GM12878 (cell line): Measurements from ENCODE around the gene VLDLR. TPM values are rescaled to one million over a fixed set of nuclear protein-coding genes. Genes with fewer than 3 reads are reported as not detected.

Experiments
- ATAC-seq: fragments of 200-7000 bp; cut with Tn5 transposase; 3 replicates; pipeline ENCODE4 v1.9.1; 2020; ENCODE audit warnings: mild to moderate bottlenecking, moderate library complexity
- BruUV-seq: library from RNA; stranded (reverse); fragments of 400-500 nt; replicated peaks from 2 replicates; lab custom pipeline; 2021; lab: Mats Ljungman, UMichigan
- CTCF ChIA-PET: fragments of 300-600 bp; sonication (Branson Sonifier 250); formaldehyde crosslinking; extraction: SDS; loops from one replicate; lab custom pipeline; 2021; ENCODE audit warnings: inconsistent platforms; lab: Yijun Ruan, JAX
- POLR2A ChIA-PET: fragments of 350-600 bp; formaldehyde crosslinking; extraction: SDS; loops from one replicate; lab custom pipeline; 2021; ENCODE audit warnings: inconsistent platforms; lab: Charles Lee
- RAD21 ChIA-PET: fragments of 300-600 bp; sonication (Branson Sonifier 250); formaldehyde crosslinking; loops from one replicate; lab custom pipeline; 2023; ENCODE audit warnings: antibody characterized with exemption; ENCODE audit not compliant: unreplicated experiment; lab: Charles Lee
- SMC1A ChIA-PET: fragments of 300-600 bp; sonication (Branson Sonifier 250); formaldehyde crosslinking; loops from one replicate; lab custom pipeline; 2023; ENCODE audit not compliant: unreplicated experiment, uncharacterized antibody; lab: Charles Lee
- DNase-seq: peaks from one replicate; pipeline ENCODE4 v3.0.0-alpha.2; 2011; ENCODE audit warnings: low read depth, low spot score
- FAIRE-seq: peaks from 3 replicates; lab custom pipeline; 2011; peaks lifted over from hg19 to GRCh38; lab: Jason Lieb, UNC
- H2AFZ ChIP-seq: 2 replicates; pipeline ENCODE4 v1.6.0; 2011; ENCODE audit warnings: low read depth, low read length, control low read depth; ENCODE audit not compliant: control insufficient read depth
- H3K27ac ChIP-seq: 2 replicates; pipeline ENCODE4 v1.5.1; 2011; ENCODE audit warnings: control low read depth; ENCODE audit not compliant: control insufficient read depth, insufficient read depth
- H3K27me3 ChIP-seq, 2 experiments: replicated peaks in 1 of 2; 2 replicates each; pipeline versions ENCODE4 v1.6.0 to v1.6.1; 2011; ENCODE audit warnings: low read length in 1 of 2; ENCODE audit not compliant: control insufficient read depth in 2 of 2, insufficient read depth in 2 of 2
- H3K36me3 ChIP-seq, 2 experiments: 2 replicates each; pipeline ENCODE4 v1.5.1; 2011; ENCODE audit warnings: low read length in 1 of 2; ENCODE audit not compliant: control insufficient read depth in 2 of 2, insufficient read depth in 2 of 2
- H3K4me1 ChIP-seq: 2 replicates; pipeline ENCODE4 v1.6.1; 2011; ENCODE audit warnings: mild to moderate bottlenecking, low read length, moderate library complexity, mixed read lengths; ENCODE audit not compliant: control insufficient read depth, insufficient read depth
- H3K4me2 ChIP-seq: 2 replicates; pipeline ENCODE4 v1.6.0; 2011; ENCODE audit warnings: control low read depth; ENCODE audit not compliant: control insufficient read depth, insufficient read depth
- H3K4me3 ChIP-seq: fragments of 200-600 bp; sonication (generic); 2 replicates; pipeline ENCODE4 v1.5.1; 2016
- H3K79me2 ChIP-seq: 2 replicates; pipeline ENCODE4 v1.6.0; 2011; ENCODE audit warnings: low read length; ENCODE audit not compliant: control insufficient read depth, insufficient read depth
- H3K9ac ChIP-seq: 2 replicates; pipeline ENCODE4 v1.8.0; 2011; ENCODE audit warnings: low read length, control low read depth, mixed read lengths; ENCODE audit not compliant: control insufficient read depth, insufficient read depth
- H3K9me3 ChIP-seq: replicated peaks from 3 replicates; pipeline ENCODE4 v1.5.1; 2011; ENCODE audit warnings: mild to moderate bottlenecking, low read length; ENCODE audit not compliant: control insufficient read depth, insufficient read depth
- H4K20me1 ChIP-seq: 2 replicates; pipeline ENCODE4 v1.6.0; 2011; ENCODE audit not compliant: control insufficient read depth, insufficient read depth
- CREM ChIP-seq: IDR thresholded peaks from 2 replicates; pipeline ENCODE4 v1.6.1; 2014; ENCODE audit warnings: antibody characterized with exemption, low read depth
- EED ChIP-seq: sonication (generic); IDR thresholded peaks from 2 replicates; pipeline ENCODE4 v1.6.1; 2016; ENCODE audit warnings: antibody characterized with exemption, low read depth
- HDGF ChIP-seq: fragments of 450-650 bp; IDR thresholded peaks from 2 replicates; pipeline ENCODE4 v1.6.1; 2016; ENCODE audit warnings: antibody characterized with exemption
- IKZF2 ChIP-seq, 2 experiments: fragments of 450-650 bp; IDR thresholded peaks; 2 replicates each; pipeline ENCODE4 v1.6.1; 2017; ENCODE audit warnings: mild to moderate bottlenecking in 2 of 2, moderate library complexity in 2 of 2
- JUNB ChIP-seq: IDR thresholded peaks from 2 replicates; pipeline ENCODE4 v1.6.1; 2016; ENCODE audit warnings: antibody characterized with exemption, mild to moderate bottlenecking
- MTA2 ChIP-seq: fragments of 450-650 bp; IDR thresholded peaks from 2 replicates; pipeline ENCODE4 v1.6.1; 2016; ENCODE audit warnings: low read depth, mild to moderate bottlenecking, moderate library complexity
- NFIC ChIP-seq: IDR thresholded peaks from 2 replicates; pipeline ENCODE4 v1.6.1; 2012; ENCODE audit warnings: low read depth, mild to moderate bottlenecking, inconsistent platforms, low read length, moderate library complexity
- NFYB ChIP-seq: IDR thresholded peaks from 2 replicates; pipeline ENCODE4 v1.6.1; 2011; ENCODE audit warnings: low read depth, mild to moderate bottlenecking, low read length, improper control_type of control experiment, moderate library complexity; ENCODE audit not compliant: insufficient read depth
- POU2F2 ChIP-seq: IDR thresholded peaks from 3 replicates; pipeline ENCODE4 v1.6.1; 2011; ENCODE audit warnings: low read depth, mild to moderate bottlenecking, low read length, borderline replicate concordance
- SP1 ChIP-seq: IDR thresholded peaks from one replicate; pipeline ENCODE4 v1.6.1; 2011; ENCODE audit warnings: low read depth, low read length
- TBL1XR1 ChIP-seq: IDR thresholded peaks from 2 replicates; pipeline ENCODE4 v1.6.1; 2012; ENCODE audit warnings: low read depth, low read length, improper control_type of control experiment
- ZNF687 ChIP-seq: fragments of 450-650 bp; IDR thresholded peaks from 2 replicates; pipeline ENCODE4 v1.6.1; 2017; ENCODE audit warnings: mild to moderate bottlenecking, moderate library complexity
- WGBS: methylation state at CpG from one replicate; pipeline ENCODE4 v1.1.6; 2016; ENCODE audit warnings: low lambda C conversion rate; ENCODE audit not compliant: insufficient replicate concordance, insufficient coverage; ENCODE audit errors: missing lambda C conversion rate; 5-methylcytosine and 5-hydroxymethylcytosine counted together
- in situ Hi-C: fragments of 300-500 bp; cut with MboI; formaldehyde crosslinking; loops from 9 replicates; pipeline ENCODE4 v1.14.3; 2018; ENCODE audit warnings: mixed read lengths
- intact Hi-C: fragments of 100-400 bp; cut with micrococcal nuclease; formaldehyde crosslinking; loops from one replicate; pipeline ENCODE4 v1.14.2; 2022; ENCODE audit not compliant: unreplicated experiment
- polyA plus RNA-seq, 11 experiments: library from polyadenylated mRNA; depleted of rRNA in 4 of 11; unstranded in 6 of 11; stranded (reverse) in 5 of 11; fragments of >200 nt; fragmentation: Nextera tagmentation in 4 of 11; fragmentation: Illumina TruSeq in 1 of 11; extraction: Ambion mirVana in 4 of 11; extraction: Trizol in 1 of 11; gene quantifications; 1 replicate in 1 of 11; 2 replicates in 10 of 11; pipeline versions ENCODE4 v1.2.1 to v1.2.3, GENCODE V29; 2011 to 2016; ENCODE audit warnings: inconsistent platforms in 2 of 11, missing spikeins in 2 of 11, low read depth in 1 of 11
- total RNA-seq, 4 experiments: library from RNA; depleted of rRNA in 3 of 4; stranded (reverse); fragments of >200 nt in 3 of 4; fragmentation: Illumina TruSeq in 1 of 4; extraction: Trizol in 1 of 4; gene quantifications; 2 replicates each; pipeline versions ENCODE4 v1.2.1 to v1.2.3, GENCODE V29; 2013 to 2021
- TF ChIP-seq, protein P1 (sequence below): fragments of 450-650 bp; IDR thresholded peaks from 2 replicates; pipeline ENCODE4 v1.6.1; 2016; ENCODE audit warnings: mild to moderate bottlenecking

The VLDLR gene
- total and polyA plus RNA-seq, 10 of the 15 experiments (the other 5 are each of a cell fraction or from before 2014, with no cell fraction given) = 0.14 to 5.9 (median 0.57) TPM

- peak; percentile 63 for ATAC-seq
- Histone ChIP-seq H3K4me1 (peaks cover 2% of the 10 kb centered on the region; the same call in 1 of the 2 replicates), H3K4me2 (no peak overlapping the region), H2AFZ (no peak overlapping the region; the same call in 1 of the 2 replicates), H3K9ac (no peak overlapping the region), H3K27ac (no peak overlapping the region), H4K20me1 (no peaks in the 10 kb centered on the region), H3K79me2 (no peaks in the 10 kb centered on the region), H3K4me3 (no peak overlapping the region), H3K9me3 (no peaks in the 10 kb centered on the region), H3K27me3 (peaks cover 0 to 11% of the 10 kb centered on the region in 2 experiments; a peak in 2 of 4 replicates), H3K36me3 (no peaks in the 10 kb centered on the region)
- peak; percentile 41 for DNase-seq
- no TSS peak for BruUV-seq
- ChIA-PET CTCF (interaction anchor here (0.8 to 0.9 kb wide), 2 partner anchors 11 to 14 kb away, joined by 3 to 4 read pairs; no protein-coding TSS in a partner anchor), SMC1A (interaction anchor here (1.0 to 1.7 kb wide), 5 partner anchors 13 to 151 kb away, joined by 3 to 10 read pairs (median 3); no protein-coding TSS in a partner anchor), RAD21 (interaction anchor here (1.3 to 2.3 kb wide), 2 partner anchors 14 to 151 kb away, joined by 4 to 9 read pairs; no protein-coding TSS in a partner anchor), POLR2A (interaction anchor here (0.5 to 1.3 kb wide), 4 partner anchors 9 to 911 kb away, joined by 3 read pairs; no protein-coding TSS in a partner anchor)
- intact Hi-C loops = no loop called here
- in situ Hi-C loops = no loop called here
- WGBS = 58% methylated on average over 4 of the region's 4 CpGs
- peak; percentile 68 for FAIRE-seq
- TF ChIP-seq CREM = peak; percentile 14; the same call in 1 of the 2 replicates
- 0 out of 2 replicates have a peak, but pooled peaks have one; percentile 49 for TF ChIP-seq ZNF687
- no peak for TF ChIP-seq HDGF
- no peak for TF ChIP-seq TBL1XR1
- TF ChIP-seq MTA2 = peak; percentile 70
- TF ChIP-seq EED = peak; percentile 45; the same call in 1 of the 2 replicates
- TF ChIP-seq, protein P1, sequence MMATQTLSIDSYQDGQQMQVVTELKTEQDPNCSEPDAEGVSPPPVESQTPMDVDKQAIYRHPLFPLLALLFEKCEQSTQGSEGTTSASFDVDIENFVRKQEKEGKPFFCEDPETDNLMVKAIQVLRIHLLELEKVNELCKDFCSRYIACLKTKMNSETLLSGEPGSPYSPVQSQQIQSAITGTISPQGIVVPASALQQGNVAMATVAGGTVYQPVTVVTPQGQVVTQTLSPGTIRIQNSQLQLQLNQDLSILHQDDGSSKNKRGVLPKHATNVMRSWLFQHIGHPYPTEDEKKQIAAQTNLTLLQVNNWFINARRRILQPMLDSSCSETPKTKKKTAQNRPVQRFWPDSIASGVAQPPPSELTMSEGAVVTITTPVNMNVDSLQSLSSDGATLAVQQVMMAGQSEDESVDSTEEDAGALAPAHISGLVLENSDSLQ = no peak
- peak; percentile 44 to 51; a peak in 2 of 4 replicates for TF ChIP-seq IKZF2 (IDR thresholded peaks at IDR 0.05)
- TF ChIP-seq NFIC = peak; percentile 55; the same call in 1 of the 2 replicates
- peak; percentile 57 for TF ChIP-seq JUNB
- TF ChIP-seq NFYB = 0 out of 2 replicates have a peak, but pooled peaks have one; percentile 59
- TF ChIP-seq SP1 = peak; percentile 29
- peak; percentile 54; the same call in 2 of the 3 replicates for TF ChIP-seq POU2F2
These were observed 4.8 kb upstream of the VLDLR start for GRCh38 chr9:2616692-2617377.
